Measurements from ENCODE around the gene CCDC71L.

GRCh38 chr7:106612432-106612831 is 48.5 kb downstream of the CCDC71L start:
- TF ChIP-seq CTCF (conservative IDR thresholded peaks at IDR 0.05; ENCODE audit: low read depth, low read length) (no peak), EZH2 (IDR thresholded peaks at IDR 0.05; ENCODE audit: borderline replicate concordance, low read depth, low read length, poor library complexity, severe bottlenecking) (no peak)

Measured in A673 (cell line).